Stomach smooth muscle (tissue), 2 donors: Measurements from ENCODE around the gene JAZF1.

Experiments
- H3K27ac ChIP-seq: one replicate; pipeline ENCODE4 v1.7.0; 2013; ENCODE audit warnings: mild to moderate bottlenecking, low read length, inconsistent platforms
- H3K27me3 ChIP-seq, 2 donors: one replicate each; pipeline ENCODE4 v1.7.0; 2013; ENCODE audit warnings: low read length in 2 of 2; ENCODE audit not compliant: insufficient read depth in 2 of 2, control insufficient read depth in 1 of 2
- H3K36me3 ChIP-seq, 2 donors: one replicate each; pipeline ENCODE4 v1.7.0; 2013; ENCODE audit warnings: low read length in 2 of 2; ENCODE audit not compliant: control insufficient read depth in 2 of 2, insufficient read depth in 2 of 2
- H3K4me1 ChIP-seq: one replicate; pipeline ENCODE4 v1.7.0; 2013; ENCODE audit warnings: low read length; ENCODE audit not compliant: control insufficient read depth, insufficient read depth
- H3K4me3 ChIP-seq, 2 donors: one replicate each; pipeline ENCODE4 v1.7.0; 2013; ENCODE audit warnings: low read length in 2 of 2
- H3K9ac ChIP-seq, 2 donors: one replicate each; pipeline ENCODE4 v1.7.0; 2013; ENCODE audit warnings: low read length in 2 of 2, mild to moderate bottlenecking in 1 of 2
- H3K9me3 ChIP-seq, 2 donors: one replicate each; pipeline ENCODE4 v1.7.0; 2013; ENCODE audit warnings: low read length in 2 of 2; ENCODE audit not compliant: control insufficient read depth in 2 of 2
- donor health status: healthy.
- donor health status: Pancreatic carcinoma.

The JAZF1 gene

DNA sequence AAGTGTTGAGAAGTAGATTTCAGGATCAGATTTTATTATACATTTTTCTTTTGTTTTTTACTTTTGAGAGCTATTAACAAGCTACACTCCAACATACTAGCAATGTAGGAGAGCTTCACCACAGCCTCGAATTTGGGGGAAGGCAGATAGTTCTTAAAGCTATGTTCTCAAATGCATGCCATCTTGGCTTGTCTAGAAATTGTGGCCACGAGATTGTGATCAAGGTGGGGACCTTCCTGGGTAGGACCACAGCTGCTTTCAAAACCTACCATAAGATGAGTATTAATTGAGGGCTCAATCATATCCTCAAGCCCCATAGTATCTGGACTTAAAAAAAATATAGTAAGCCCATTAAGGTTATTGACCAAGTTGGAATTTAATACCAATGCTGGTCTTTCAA, 27.9 kb upstream of the JAZF1 start:
- Histone ChIP-seq H3K36me3 (no peaks in the 10 kb centered on the region), H3K4me1 (no peaks in the 10 kb centered on the region), H3K27ac (no peak overlapping the region), H3K4me3 (no peak overlapping the region), H3K9ac (no peak overlapping the region), H3K27me3 (no peaks in the 10 kb centered on the region), H3K9me3 (no peaks in the 10 kb centered on the region)

DNA sequence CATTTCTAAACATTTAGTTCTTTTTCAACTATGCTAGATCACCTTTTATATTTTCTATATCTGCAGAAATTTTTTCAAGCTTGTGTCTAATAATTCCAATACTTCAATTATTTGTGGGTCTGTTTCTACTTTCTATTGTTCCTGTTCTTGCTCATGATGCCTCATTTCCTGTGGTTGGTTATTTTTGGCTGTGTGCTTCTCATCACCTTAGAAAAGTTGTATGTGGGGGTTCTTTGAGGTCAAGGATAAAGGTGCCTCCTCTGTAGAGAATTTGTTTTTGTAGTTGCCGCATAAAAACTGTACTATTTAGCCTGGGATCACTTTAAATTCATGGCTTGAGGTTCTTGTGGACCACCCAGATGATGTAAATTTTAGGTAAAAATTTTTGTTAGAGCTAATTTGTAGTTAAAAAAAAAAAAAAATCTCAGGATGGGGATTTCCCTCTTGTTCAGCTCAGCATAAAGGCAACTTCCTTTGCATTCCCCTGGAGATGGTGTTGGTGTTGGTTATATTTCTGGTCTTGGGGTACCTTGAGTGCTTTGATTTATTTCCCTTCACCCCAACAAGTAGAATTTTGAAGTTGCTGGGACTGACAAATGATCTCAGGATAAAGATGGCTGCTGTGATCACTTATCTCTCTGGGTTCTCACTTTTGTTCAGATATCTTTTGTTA, 27.0 kb upstream of the JAZF1 start:
- H3K4me1 ChIP-seq: no peaks in the 10 kb centered on the region
- no peaks in the 10 kb centered on the region for H3K27me3 ChIP-seq
- no peaks in the 10 kb centered on the region for H3K36me3 ChIP-seq
- no peak overlapping the region for H3K4me3 ChIP-seq
- H3K27ac ChIP-seq: no peak overlapping the region
- no peak overlapping the region for H3K9ac ChIP-seq
- no peaks in the 10 kb centered on the region for H3K9me3 ChIP-seq

DNA sequence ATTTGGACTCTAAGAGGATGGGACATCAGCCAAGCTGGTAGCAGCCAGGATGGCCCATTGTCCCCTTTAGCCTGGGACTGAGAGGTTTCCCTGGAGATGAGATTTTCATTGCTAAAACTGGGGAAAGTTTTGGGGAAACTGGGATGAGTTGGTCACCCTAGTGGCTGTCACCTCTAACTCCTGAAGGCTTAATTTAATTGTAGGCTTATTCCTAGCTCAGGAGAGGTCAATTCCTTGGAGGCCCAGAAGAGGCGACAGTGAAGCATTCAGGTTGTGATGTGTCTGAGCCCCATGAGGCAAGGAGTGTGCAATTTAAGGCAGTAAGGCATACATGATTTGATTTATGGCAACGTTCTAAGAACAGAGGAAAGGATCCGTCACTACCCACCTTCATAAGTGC, 24.9 kb upstream of the JAZF1 start:
- Histone ChIP-seq H3K4me3 (no peak overlapping the region), H3K36me3 (no peaks in the 10 kb centered on the region), H3K4me1 (no peaks in the 10 kb centered on the region), H3K9me3 (no peaks in the 10 kb centered on the region), H3K9ac (no peak overlapping the region), H3K27ac (no peak overlapping the region), H3K27me3 (no peaks in the 10 kb centered on the region)

DNA sequence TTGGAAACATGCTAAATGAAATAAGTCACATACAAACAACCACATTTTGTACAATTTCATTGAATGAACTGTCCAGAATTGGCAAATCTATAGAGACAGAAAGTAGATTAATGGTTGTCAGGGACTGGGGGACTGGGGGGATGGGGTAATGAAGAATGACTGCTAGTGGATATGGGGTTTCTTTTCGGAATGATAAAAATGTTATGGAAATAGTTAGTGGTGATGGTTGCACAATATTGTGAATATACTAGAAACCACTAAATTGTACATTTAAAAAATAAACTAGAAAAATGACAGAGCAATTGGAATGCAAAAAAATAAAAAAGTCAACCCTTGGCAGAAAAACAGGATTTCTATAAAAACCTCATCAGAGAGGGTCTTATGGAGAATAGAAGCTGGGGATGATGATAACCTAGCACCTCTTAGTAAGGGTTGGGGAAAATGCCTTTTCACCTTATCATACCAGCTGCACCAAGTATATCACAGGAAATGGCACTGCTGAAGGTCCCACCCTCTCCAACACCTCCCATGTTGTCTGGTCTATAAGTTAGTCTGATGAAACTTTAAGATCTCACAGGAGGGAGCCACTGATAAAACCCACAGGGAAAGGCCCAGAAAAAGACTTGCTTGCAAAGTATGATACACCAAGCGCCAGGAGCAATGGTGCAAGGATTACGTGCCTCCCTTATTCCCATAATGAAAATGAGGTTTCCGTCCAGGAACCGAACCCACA, 23.1 kb upstream of the JAZF1 start:
- no peak overlapping the region for H3K27ac ChIP-seq
- H3K9me3 ChIP-seq: no peaks in the 10 kb centered on the region
- no peaks in the 10 kb centered on the region for H3K27me3 ChIP-seq
- no peak overlapping the region for H3K4me3 ChIP-seq
- no peaks in the 10 kb centered on the region for H3K36me3 ChIP-seq
- no peaks in the 10 kb centered on the region for H3K4me1 ChIP-seq
- H3K9ac ChIP-seq: no peak overlapping the region

DNA sequence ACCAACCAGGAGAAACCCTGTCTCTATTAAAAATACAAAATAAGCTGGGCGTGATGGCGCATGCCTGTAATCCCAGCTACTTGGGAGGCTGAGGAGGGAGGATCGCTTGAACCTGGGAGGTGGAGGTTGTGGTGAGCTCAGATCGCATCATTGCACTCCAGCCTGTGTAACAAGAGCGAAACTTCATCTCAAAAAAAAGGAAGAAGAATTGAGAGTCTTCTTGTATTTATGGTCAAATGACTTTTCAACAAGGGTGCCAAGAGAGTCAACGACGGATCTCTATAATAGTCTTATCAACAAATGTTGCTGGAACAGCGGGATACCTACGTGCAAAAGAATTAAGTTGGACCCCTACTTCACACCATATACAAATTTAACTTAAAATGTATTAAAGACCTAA, 21.6 kb upstream of the JAZF1 start:
- Histone ChIP-seq H3K4me3 (no peak overlapping the region), H3K9me3 (no peaks in the 10 kb centered on the region), H3K9ac (no peak overlapping the region), H3K36me3 (no peaks in the 10 kb centered on the region), H3K27ac (no peak overlapping the region), H3K27me3 (no peaks in the 10 kb centered on the region), H3K4me1 (no peaks in the 10 kb centered on the region)

DNA sequence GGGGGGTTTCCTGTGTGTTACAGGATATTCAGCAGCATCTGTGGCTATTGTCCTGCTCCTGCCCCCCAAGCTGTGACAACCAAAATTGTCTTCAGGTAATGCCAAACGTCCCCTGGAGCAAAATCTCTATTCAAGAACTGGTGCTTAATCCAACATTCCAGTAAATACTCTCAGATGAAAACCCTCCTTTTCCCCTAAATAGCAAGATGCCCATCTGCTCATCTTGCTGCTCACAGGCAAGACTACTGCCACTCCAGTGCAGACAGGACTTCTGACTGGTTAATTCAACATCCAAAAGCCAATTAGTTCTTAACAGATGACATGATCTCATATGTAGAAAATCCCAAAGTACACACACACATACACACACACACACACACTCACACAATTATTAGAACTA, 20.5 kb upstream of the JAZF1 start:
- Histone ChIP-seq H3K27me3 (no peaks in the 10 kb centered on the region), H3K27ac (no peak overlapping the region), H3K9me3 (no peaks in the 10 kb centered on the region), H3K9ac (no peak overlapping the region), H3K4me1 (no peaks in the 10 kb centered on the region), H3K4me3 (no peak overlapping the region), H3K36me3 (no peaks in the 10 kb centered on the region)

DNA sequence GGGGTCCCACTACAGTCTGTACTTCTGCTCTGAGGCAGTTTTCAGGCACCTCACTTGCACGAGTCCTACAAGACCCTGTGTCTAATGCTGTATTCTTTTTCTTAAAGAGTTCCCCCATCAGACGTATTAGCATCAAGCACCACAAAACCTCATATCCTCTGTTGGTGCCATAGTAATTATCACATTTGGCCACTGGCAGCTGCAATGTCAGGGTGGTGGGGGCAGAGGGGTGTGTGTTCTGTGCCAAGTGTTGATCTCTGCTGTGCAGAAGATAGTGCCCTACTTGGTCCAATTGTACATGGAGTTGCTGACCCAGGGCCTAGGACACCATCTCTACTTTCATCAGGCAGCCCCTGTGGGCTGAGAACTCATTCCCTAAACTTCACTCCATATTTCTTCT, 20.0 kb upstream of the JAZF1 start:
- Histone ChIP-seq H3K36me3 (no peaks in the 10 kb centered on the region), H3K9ac (no peak overlapping the region), H3K9me3 (no peaks in the 10 kb centered on the region), H3K4me3 (no peak overlapping the region), H3K27me3 (no peaks in the 10 kb centered on the region), H3K4me1 (no peaks in the 10 kb centered on the region), H3K27ac (no peak overlapping the region)

DNA sequence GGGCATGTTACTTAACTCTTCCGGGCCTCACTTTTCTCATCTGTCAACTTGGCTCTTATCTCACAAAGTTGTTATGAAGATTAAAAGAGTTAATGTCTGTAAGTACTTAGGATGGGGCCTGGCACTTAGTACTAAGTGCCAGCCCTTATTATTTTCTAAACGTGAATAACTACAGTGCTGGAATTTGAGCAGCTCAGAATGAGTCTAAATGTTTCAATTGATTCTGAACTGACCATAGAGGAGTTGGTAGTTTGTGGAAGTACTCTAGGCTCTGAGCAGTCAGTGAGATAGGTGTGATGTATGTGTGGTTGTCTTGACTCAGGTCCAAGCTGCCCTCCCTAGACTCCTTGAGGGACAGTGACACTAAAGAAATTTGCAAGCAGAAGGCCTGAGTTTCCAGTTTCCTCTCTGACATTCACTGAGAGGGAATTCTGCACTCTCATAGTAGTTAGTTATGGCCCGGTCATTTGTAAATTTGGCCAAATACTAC, 18.5 kb upstream of the JAZF1 start:
- Histone ChIP-seq H3K27ac (no peak overlapping the region), H3K9me3 (no peaks in the 10 kb centered on the region), H3K27me3 (no peaks in the 10 kb centered on the region), H3K4me3 (no peak overlapping the region), H3K9ac (no peak overlapping the region), H3K4me1 (no peaks in the 10 kb centered on the region), H3K36me3 (no peaks in the 10 kb centered on the region)

DNA sequence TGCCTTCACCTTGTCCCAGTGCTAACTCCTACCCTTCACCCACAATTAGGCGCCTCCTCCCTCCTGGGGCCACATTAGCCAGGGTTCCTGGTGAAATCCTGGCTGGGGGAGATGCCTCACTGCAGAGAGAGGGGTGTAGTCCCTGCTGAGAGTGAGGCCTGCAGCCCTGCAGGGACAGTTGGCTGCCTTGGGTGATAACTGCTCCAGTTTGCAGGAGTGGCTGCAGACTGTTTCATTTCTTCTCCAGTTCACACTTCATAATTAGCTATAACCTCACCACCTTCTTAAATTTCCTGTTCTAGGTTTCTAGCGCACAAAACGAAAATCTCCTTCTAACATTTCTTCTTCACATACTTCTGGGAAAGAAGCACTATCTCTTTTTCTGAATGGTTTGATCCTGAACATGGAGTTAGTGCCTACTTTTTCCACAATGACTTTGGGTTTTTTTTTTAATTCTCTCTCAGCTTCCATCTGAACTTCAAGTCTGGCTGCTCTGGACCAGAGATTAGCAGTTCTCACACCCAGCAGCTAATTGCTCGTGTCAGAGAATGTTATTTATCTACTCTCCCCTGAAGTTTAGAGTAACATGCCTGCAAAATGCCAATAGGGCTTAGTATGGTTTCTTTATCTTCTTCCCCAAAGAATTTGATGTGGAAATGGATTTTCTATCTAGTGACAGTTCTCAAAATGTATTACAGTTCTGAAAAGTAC, 15.5 kb upstream of the JAZF1 start:
- no peaks in the 10 kb centered on the region for H3K4me1 ChIP-seq
- no peak overlapping the region for H3K4me3 ChIP-seq
- no peaks in the 10 kb centered on the region for H3K9me3 ChIP-seq
- no peaks in the 10 kb centered on the region for H3K27me3 ChIP-seq
- no peak overlapping the region for H3K27ac ChIP-seq
- H3K9ac ChIP-seq: no peak overlapping the region
- no peaks in the 10 kb centered on the region for H3K36me3 ChIP-seq

DNA sequence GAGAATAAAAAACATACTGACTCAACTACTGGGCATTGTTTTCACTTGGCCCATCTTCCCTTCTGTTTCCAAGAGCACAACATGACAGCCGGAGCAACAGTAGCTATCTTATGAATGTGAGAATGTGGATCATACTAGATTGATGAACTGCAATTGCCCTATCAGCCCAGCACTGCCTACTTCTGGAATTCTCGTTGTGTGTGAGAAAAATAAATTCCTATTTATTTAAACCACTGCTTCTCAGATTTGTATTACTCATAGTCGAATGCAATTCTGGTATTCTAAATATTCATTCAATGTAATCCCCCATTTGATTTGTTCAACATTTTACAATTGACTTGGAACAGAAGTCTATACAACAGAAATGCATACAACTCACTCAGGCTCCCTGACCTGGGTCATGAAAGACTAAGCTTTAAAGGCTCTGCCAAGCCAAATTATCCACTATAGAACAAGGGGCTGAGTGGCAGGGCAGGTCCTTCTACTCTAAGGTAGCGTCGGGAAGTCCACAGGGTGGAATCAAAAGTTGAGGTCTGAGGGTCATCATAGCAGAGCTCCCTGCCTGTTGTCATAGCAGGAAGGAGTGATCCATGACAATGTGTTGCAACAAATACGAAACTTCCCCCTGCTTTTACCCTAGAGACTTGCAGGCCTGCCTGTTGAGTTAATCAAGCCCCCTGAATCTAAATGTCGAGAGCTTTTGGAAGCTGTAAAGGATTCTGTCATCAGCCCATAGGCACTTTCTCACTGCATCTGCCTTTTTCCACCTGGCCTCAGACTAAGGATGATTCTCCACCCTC, 12.4 kb upstream of the JAZF1 start:
- Histone ChIP-seq H3K36me3 (no peaks in the 10 kb centered on the region), H3K4me3 (no peak overlapping the region), H3K9ac (no peak overlapping the region), H3K27ac (no peak overlapping the region), H3K9me3 (no peaks in the 10 kb centered on the region), H3K27me3 (no peaks in the 10 kb centered on the region), H3K4me1 (no peaks in the 10 kb centered on the region)
